Activated T-helper 9 cell treated with anti-CD3 and anti-CD28 coated beads, Interleukin-2, amount 50 U/mL, for 16 hours (primary cell): ENCODE measurements around the gene TAF9B.
A peak's percentile ranks its signal among the peaks of the same experiment; 100 is the strongest.
"Not testable (repeated sequence)": the region's sequence is repeated elsewhere in the genome, so short reads cannot be mapped to it uniquely, and the experiment has no call there.

Experiments used
- DNase-seq: peaks from one replicate; pipeline ENCODE4 v3.0.0-alpha.2; 2020; ENCODE audit warnings: low read depth

TAF9B gene

GRCh38 chrX:78116365-78116764, 23.1 kb downstream of the TAF9B start:
- DNase-seq, result no peak

GRCh38 chrX:78111140-78111931, 28.1 kb downstream of the TAF9B start:
- no peak for DNase-seq

GRCh38 chrX:78109458-78109857, 30.0 kb downstream of the TAF9B start:
- no peak for DNase-seq

DNA sequence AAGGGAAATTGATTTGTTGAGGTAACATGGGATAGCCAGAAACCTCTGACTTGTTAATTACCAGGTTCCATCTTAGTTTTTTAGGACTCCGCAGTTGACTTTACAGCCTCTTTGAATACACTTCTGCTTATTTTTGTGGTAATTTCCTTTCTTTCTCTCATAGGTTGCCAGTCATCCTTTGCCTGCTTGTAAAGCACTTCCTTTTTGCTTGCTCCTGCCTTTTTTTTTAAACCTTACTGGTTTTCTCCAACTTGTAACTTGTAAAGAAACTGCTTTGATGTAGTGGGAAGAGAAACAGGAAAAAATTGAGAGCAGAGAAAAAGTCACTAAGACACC, 32.8 kb downstream of the TAF9B start:
- no peak for DNase-seq

DNA sequence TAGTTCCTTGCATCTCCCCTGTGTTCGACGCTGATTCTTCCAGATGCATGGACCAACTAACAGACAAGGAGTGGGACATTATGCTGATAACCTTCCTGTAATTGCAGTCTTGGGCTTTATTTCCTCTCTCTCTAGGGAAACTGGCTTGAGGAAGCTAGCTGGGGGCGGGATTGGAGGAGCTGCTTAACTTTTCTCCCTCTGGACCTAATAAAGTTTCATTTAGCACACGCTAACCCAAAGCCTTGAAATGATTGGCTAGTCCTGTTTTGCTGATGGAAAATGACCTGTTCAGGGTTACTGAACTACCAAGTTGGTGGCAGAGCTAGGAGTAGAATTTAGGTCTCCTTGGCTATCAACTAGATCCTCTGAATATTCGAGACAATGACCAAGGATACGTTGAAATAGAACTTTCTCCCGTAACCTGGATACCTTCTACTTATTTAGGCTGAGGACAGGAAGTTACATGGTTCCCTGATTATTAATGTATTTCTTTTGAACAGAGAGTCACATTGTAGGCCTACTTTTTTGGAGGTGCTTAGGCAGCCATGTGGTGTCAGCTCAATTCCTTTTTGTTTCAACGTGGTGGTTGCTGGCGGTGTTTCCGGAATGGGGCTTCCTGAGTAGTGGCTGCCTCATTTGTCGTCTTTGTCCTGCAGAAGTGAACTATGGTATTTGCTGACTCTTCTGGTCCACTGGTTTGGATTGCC, 33.4 kb downstream of the TAF9B start:
- no peak for DNase-seq

DNA sequence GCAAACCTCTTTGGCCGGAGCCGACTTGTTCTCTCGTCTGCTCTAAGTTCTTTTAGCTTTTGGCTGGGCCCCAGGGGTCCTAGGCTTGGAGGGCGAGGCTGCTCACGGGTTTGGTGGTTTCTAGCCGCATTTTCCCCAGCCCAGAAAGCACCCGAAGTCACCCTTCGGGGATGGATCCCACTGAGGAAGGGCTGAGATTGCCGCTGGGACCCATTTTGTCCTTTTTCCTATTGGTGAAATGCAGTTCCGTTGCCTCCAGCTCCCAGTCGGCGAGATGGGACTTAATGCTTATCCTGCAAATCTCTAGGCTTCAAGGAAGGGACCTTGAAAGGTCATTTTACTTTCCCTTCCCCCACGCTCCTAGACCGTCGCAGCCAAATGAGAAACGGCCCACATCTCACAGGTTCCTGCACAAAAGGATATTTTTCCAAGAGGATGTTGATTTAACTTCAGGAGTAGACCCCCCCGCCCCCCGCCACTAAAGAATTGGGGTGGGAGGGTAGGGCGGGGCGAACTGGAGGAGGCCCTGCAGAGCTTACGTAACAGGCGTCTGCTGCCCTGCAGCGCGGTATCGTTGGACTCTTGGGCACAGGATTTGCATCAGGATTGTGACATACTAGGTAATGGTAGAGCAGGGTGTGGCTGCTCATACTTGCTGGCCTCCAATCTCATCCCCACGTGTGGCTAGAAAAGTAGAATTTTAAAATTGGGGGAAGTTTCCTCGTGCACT, 34.8 kb downstream of the TAF9B start:
- peak; percentile 12 for DNase-seq

DNA sequence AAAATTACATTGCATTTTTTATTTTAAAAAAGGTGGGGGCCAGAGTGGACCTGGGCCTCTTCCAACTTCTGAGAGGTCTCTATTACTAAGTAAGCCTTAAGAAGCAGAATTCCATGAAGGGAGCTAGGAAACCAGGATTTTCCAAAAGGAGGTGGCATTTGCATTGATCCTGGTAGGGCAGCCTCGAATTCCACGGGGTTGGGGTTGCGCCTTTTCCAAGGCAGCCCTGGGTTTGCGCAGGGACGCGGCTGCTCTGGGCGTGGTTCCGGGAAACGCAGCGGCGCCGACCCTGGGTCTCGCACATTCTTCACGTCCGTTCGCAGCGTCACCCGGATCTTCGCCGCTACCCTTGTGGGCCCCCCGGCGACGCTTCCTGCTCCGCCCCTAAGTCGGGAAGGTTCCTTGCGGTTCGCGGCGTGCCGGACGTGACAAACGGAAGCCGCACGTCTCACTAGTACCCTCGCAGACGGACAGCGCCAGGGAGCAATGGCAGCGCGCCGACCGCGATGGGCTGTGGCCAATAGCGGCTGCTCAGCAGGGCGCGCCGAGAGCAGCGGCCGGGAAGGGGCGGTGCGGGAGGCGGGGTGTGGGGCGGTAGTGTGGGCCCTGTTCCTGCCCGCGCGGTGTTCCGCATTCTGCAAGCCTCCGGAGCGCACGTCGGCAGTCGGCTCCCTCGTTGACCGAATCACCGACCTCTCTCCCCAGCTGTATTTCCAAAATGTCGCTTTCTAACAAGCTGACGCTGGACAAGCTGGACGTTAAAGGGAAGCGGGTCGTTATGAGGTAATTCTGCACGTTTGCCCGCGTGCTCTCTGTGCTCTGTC, 35.6 kb downstream of the TAF9B start, which contains the start of gene PGK1:
TSS of gene PGK1 (plus strand) at position 626 of the 824 bp plus-strand sequence. CDS start at position 719, 93 bp downstream.
- peak; percentile 88 for DNase-seq

DNA sequence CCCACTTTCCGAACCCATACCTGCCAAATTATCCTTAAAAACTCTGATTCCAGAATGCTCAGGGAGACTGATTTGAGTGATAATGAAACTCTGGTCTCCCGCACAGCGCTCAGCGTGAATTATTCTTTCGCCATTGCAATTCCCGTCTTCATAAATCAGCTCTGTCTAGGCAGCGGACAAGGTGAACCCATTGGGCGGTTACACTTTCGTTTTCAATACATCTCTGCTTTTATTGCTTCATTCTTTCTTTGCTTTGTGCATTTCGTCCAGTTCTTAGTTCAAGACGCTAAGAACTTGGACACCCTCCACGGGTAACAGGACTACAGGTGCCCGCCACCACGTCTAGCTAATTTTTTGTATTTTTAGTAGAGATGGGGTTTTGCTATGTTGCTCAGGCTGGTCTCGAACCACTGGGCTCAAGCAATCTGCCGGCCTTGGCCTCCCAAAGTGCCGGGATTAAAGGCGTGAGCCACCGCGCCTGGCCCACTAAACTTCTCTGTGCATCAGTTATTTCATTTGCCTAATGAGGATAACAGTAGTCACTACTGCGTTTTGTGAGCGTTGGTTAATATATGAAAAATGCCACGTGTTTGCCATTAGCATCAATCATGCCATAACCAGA, 36.3 kb downstream of the TAF9B start:
- no peak for DNase-seq

GRCh38 chrX:78102091-78102490, 37.4 kb downstream of the TAF9B start:
- DNase-seq, result no peak

DNA sequence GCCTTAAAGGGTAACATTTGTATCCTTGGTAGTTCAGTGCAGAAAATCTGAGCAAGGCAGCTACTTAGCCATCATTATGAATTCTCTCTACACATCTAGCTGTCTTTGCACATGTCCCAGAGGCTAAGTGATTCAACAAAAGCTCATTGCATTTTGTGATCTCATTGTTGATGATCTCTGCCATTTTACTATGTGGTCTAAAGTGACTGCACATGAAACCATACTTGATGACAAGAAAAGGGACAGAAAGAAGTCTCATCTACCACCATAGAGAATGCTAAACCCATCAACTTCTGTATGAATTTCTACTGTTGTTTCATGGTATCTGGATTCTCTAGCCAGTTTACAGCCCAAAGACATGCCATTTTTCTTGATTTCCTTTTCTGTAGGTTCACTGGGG, 41.3 kb downstream of the TAF9B start:
- no peak for DNase-seq

GRCh38 chrX:78092296-78092695, 47.2 kb downstream of the TAF9B start:
- no peak for DNase-seq

DNA sequence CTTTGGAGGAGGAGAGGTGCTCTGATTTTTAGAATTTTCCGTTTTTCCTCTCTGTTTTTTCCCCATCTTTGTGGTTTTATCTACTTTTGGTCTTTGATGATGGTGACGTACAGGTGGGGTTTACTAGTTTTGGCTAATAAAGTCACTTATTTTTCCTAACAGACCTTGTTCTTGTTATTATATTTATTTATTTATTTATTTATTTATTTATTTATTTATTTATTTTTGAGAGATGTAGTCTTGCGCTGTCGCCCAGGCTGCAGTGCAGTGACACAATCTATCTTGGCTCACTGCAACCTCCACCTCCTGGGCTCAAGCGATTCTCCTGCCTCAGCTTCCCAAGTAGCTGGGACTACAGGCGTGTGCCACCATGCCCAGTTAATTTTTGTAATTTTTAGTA, 58.0 kb downstream of the TAF9B start:
- DNase-seq, result not testable (repeated sequence)
